Tibial nerve (tissue), 4 donors: ENCODE measurements around the gene ZBTB17. TPM values are rescaled to one million over a fixed set of nuclear protein-coding genes. Genes with fewer than 3 reads are reported as not detected.

ENCODE experiments used
- DNase-seq, 2 donors: peaks; one replicate each; pipeline ENCODE4 v3.0.0-alpha.2; 2019; ENCODE audit warnings: low spot score in 2 of 2
- H3K27ac ChIP-seq, 4 donors: fragments of 200-600 bp; sonication (generic) in 3 of 4; one replicate each; pipeline ENCODE4 v1.5.1; 2017 to 2019; ENCODE audit warnings: mild to moderate bottlenecking in 1 of 4
- H3K27me3 ChIP-seq, 2 donors: fragments of 200-600 bp; sonication (generic) in 1 of 2; one replicate each; pipeline versions ENCODE4 v1.5.1 to v1.6.0; 2017 to 2019
- H3K36me3 ChIP-seq, 3 donors: fragments of 200-600 bp; sonication (generic); one replicate each; pipeline ENCODE4 v1.5.1; 2018 to 2019
- H3K4me1 ChIP-seq, 4 donors: fragments of 200-600 bp; sonication (generic) in 3 of 4; one replicate each; pipeline ENCODE4 v1.5.1; 2017 to 2019
- H3K4me3 ChIP-seq, 4 donors: fragments of 200-600 bp; sonication (generic) in 3 of 4; one replicate each; pipeline ENCODE4 v1.5.1; 2017 to 2019; ENCODE audit warnings: mild to moderate bottlenecking in 1 of 4, moderate library complexity in 1 of 4
- H3K9me3 ChIP-seq, 4 donors: fragments of 200-600 bp; sonication (generic) in 3 of 4; one replicate each; pipeline ENCODE4 v1.5.1; 2017 to 2019
- EP300 ChIP-seq, 2 donors: sonication (generic); formaldehyde crosslinking; IDR thresholded peaks; one replicate each; pipeline ENCODE4 v1.6.1; 2017; ENCODE audit warnings: antibody characterized with exemption in 2 of 2, mild to moderate bottlenecking in 1 of 2
- POLR2A ChIP-seq, 2 donors: fragments of 450-650 bp; IDR thresholded peaks; one replicate each; pipeline ENCODE4 v1.6.1; 2017; ENCODE audit warnings: antibody characterized with exemption in 2 of 2, mild to moderate bottlenecking in 2 of 2, moderate library complexity in 2 of 2
- WGBS, 2 donors: methylation state at CpG; one replicate each; pipeline ENCODE4 v1.1.5; 2018; 5-methylcytosine and 5-hydroxymethylcytosine counted together
- total RNA-seq, 4 donors: library from RNA; depleted of rRNA; stranded (reverse); fragments of >200 nt; gene quantifications; one replicate each; pipeline ENCODE4 v1.1.0, GENCODE V29; 2016
- TF ChIP-seq, protein P1 (sequence below), 5 experiments: fragments of 200-600 bp in 3 of 5; fragments of 450-650 bp in 2 of 5; sonication (generic) in 3 of 5; IDR thresholded peaks; one replicate each; pipeline ENCODE4 v1.5.1; 2016 to 2019; ENCODE audit warnings: antibody characterized with exemption in 5 of 5, mild to moderate bottlenecking in 3 of 5, moderate library complexity in 2 of 5

The ZBTB17 gene
- total RNA-seq, 4 donors from 2014 or later = 34.5 to 85.2 (median 52.4) TPM

DNA sequence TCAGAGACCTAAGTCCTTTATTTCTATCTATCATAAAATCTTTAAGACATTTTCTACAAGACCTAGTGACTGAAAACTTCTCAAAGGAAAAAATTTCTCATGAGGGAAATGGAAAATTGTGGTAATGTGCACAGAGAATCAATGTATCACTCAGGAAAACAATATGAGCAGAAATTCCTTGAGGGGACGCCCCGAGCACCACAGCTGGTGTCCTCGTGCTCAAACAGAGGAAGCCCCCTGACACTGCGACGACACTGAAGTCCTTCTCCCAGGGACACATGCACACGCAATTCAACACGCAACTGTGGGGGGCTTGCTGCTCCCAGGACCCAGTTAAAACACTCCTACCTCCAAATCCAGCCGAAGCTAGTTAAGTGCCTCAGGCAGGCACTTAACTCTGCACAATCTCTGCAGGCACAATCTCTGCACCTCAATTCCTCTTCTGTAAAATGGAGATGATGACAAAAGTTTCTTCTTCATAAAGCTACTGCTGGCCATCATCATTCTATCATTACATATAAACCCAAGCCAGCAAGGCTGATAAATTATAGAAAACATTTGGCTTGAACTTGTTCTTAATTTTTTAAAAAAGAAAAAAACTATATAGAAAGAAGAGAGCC is 16.0 kb downstream of the ZBTB17 start:
- H3K27me3 ChIP-seq = no peaks in the 10 kb centered on the region
- TF ChIP-seq POLR2A (IDR thresholded peaks at IDR 0.05) (no peak), EP300 (IDR thresholded peaks at IDR 0.05) (no peak)
- H3K27ac ChIP-seq = peak overlapping the region in 1 of 4 donors; percentile 9
- 57 to 70% methylated on average over 6 to 8 of the region's 8 CpGs for WGBS, 2 donors
- DNase-seq = peak in 1 of 2 donors; percentile 8
- H3K4me1 ChIP-seq = peaks cover 0 to 64% (median 5%) of the 10 kb centered on the region in 4 donors
- no peak overlapping the region for H3K4me3 ChIP-seq
- no peaks in the 10 kb centered on the region for H3K9me3 ChIP-seq
- H3K36me3 ChIP-seq = peaks cover 0 to 5% (median 0%) of the 10 kb centered on the region in 3 donors

DNA sequence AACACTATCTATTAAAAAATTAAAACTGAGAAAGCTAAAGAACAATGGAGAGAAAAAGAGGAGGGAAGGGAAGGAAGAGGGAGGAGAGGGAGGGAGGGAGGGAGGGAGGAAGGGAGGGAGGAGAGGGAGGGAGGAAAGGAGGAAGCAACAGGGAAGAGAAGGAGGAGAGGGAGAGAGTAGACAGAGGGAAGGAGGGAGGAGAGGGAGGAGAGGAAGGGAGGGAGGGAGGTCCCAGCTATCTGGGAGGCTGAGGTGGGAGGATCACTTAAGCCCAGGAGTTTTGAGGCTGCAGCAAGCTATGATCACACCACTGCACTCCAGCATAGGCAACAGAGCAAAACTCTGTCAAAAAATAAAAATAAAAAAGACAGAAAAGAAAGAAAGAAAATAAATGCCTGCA is 16.5 kb downstream of the ZBTB17 start:
- peak overlapping the region in 1 of 4 donors; percentile 9 for H3K27ac ChIP-seq

DNA sequence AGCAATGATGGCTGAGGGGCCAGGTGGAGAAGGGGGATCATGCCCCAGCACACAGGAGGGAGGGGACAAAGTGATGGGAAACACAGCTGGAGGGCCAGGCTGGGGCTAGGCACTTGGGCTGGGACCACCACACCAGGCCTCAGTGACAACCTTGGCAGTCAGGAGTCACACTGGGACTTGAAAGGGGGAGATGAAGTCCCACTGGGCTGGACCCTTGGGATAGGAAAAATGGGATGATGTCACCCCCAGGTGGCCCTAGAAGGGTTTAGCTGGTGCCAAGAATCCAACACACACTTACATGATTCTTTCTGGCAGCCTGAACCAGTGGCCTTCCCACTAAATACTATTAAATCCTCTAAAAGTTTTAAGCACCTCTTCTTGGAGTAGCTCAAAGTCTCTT is 17.1 kb downstream of the ZBTB17 start:
- Histone ChIP-seq H3K27ac (peak overlapping the region in 1 of 4 donors; percentile 9), H3K36me3 (peaks cover 0 to 5% (median 0%) of the 10 kb centered on the region in 3 donors), H3K4me1 (peaks cover 0 to 58% (median 3%) of the 10 kb centered on the region in 4 donors), H3K27me3 (no peaks in the 10 kb centered on the region), H3K4me3 (no peak overlapping the region), H3K9me3 (no peaks in the 10 kb centered on the region)
- peak in 1 of 2 donors; percentile 9 for DNase-seq
- TF ChIP-seq EP300 (IDR thresholded peaks at IDR 0.05) = no peak
- no peak for TF ChIP-seq POLR2A (IDR thresholded peaks at IDR 0.05)
- TF ChIP-seq, protein P1, sequence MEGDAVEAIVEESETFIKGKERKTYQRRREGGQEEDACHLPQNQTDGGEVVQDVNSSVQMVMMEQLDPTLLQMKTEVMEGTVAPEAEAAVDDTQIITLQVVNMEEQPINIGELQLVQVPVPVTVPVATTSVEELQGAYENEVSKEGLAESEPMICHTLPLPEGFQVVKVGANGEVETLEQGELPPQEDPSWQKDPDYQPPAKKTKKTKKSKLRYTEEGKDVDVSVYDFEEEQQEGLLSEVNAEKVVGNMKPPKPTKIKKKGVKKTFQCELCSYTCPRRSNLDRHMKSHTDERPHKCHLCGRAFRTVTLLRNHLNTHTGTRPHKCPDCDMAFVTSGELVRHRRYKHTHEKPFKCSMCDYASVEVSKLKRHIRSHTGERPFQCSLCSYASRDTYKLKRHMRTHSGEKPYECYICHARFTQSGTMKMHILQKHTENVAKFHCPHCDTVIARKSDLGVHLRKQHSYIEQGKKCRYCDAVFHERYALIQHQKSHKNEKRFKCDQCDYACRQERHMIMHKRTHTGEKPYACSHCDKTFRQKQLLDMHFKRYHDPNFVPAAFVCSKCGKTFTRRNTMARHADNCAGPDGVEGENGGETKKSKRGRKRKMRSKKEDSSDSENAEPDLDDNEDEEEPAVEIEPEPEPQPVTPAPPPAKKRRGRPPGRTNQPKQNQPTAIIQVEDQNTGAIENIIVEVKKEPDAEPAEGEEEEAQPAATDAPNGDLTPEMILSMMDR (IDR thresholded peaks at IDR 0.05) = no peak

More for the DNA sequence above, 16.5 kb downstream of the ZBTB17 start:
- no peaks in the 10 kb centered on the region for H3K27me3 ChIP-seq
- peaks cover 0 to 5% (median 0%) of the 10 kb centered on the region in 3 donors for H3K36me3 ChIP-seq
- TF ChIP-seq EP300 (IDR thresholded peaks at IDR 0.05) (no peak), POLR2A (IDR thresholded peaks at IDR 0.05) (no peak)
- no peaks in the 10 kb centered on the region for H3K9me3 ChIP-seq
- H3K4me1 ChIP-seq = peaks cover 0 to 59% (median 3%) of the 10 kb centered on the region in 4 donors
- no peak overlapping the region for H3K4me3 ChIP-seq
- no peak for DNase-seq

DNA sequence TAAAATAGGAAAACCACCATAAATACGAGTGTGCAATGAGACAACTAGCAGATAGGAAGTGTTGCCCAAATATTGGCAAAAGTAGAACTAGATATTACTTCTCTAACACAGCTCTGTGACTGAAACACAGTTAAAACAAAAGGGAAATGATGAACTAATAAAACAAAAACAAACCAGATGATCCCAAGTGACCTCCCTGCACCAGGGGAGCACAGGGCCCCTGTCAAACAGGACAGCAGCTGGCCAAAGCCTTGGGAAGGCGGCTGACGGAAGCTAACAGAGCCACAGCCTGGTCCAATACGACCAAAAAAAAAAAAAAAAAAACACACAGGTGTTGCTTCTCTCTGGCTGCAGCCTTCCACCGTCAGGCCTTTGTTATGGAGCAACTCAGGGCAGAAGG is 17.8 kb downstream of the ZBTB17 start:
- peaks cover 0 to 58% (median 8%) of the 10 kb centered on the region in 4 donors for H3K4me1 ChIP-seq
- 68 to 75% methylated on average over 5 of the region's 5 CpGs for WGBS, 2 donors
- peak in 1 of 2 donors; percentile 8 for DNase-seq
- no peak overlapping the region for H3K27ac ChIP-seq
- no peak overlapping the region for H3K4me3 ChIP-seq
- no peaks in the 10 kb centered on the region for H3K9me3 ChIP-seq
- peaks cover 0 to 5% (median 0%) of the 10 kb centered on the region in 3 donors for H3K36me3 ChIP-seq
- H3K27me3 ChIP-seq = no peaks in the 10 kb centered on the region
- TF ChIP-seq POLR2A (IDR thresholded peaks at IDR 0.05) (no peak), EP300 (IDR thresholded peaks at IDR 0.05) (no peak)
- TF ChIP-seq, protein P1 (IDR thresholded peaks at IDR 0.05) = no peak

DNA sequence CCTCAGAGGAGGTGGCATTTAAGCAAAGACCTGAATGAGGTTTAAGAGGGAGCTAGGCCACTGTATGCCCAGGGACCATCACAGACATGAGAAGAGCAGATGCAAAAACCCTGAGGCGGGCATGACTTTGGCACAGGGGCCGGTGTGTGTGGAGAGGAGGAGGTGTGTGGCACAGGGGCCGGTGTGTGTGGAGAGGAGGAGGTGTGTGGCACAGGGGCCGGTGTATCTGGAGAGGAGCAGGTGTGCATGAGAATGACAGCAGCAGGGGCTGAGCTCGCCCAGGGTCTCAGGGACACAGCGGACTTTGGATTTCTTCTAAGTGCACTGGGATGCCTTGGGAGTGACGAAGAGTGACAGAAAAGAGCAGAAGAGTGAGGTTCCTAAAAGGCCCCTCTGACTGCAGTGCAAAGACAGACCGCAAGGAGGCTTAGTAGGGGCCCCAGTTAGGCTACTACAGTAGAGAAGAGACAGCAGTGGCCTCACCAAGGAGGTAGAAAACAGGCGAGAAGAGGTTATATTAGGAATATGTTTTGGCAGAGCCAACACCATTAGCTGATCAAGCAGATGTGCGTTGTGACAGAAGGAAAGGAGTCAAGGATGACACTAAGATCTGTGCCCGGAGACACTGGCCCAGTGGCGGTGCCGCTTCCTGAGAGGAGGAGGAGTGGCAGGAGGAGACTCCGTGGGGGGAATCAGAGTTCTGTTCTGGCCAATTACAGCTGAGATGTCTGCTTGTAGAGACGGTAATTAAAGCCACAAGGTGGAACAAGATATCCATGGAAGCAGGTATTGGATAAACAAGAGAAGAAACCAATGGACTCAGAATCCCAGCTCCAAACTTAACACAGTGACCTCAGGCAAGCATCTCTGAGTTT is 18.4 kb downstream of the ZBTB17 start:
- H3K27ac ChIP-seq = no peak overlapping the region
- 81% methylated on average over 15 of the region's 15 CpGs for WGBS, 2 donors
- H3K27me3 ChIP-seq = no peaks in the 10 kb centered on the region
- peak in 1 of 2 donors; percentile 5 for DNase-seq
- no peaks in the 10 kb centered on the region for H3K9me3 ChIP-seq
- TF ChIP-seq, protein P1 (IDR thresholded peaks at IDR 0.05) = peak in 2 of 5 experiments; percentile 6 to 8
- no peak for TF ChIP-seq EP300 (IDR thresholded peaks at IDR 0.05)
- peaks cover 0 to 5% (median 0%) of the 10 kb centered on the region in 3 donors for H3K36me3 ChIP-seq
- no peak overlapping the region for H3K4me3 ChIP-seq
- peaks cover 0 to 56% (median 9%) of the 10 kb centered on the region in 4 donors for H3K4me1 ChIP-seq

DNA sequence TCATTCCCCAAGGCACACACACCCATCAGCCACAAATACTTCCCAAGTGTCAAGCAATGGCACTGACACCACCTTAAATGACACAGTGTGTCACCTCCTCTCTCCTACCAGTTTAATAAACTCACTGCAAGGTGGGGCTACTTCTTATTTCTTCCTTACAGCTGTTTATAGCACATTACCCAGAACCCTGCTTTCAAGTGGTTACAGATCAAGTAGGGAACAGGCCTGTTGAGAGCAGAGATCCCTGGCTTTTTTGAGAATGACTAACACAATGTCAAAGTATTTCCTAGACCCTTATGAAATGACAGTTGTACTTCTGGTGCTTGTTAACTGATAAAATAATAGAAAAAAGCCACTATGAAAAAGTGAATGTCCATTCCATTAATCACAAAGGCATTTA is 19.8 kb downstream of the ZBTB17 start:
- peaks cover 0 to 5% (median 0%) of the 10 kb centered on the region in 3 donors for H3K36me3 ChIP-seq
- no peaks in the 10 kb centered on the region for H3K27me3 ChIP-seq
- H3K4me1 ChIP-seq = peaks cover 6 to 62% (median 19%) of the 10 kb centered on the region in 4 donors
- H3K9me3 ChIP-seq = no peaks in the 10 kb centered on the region
- TF ChIP-seq, protein P1 (IDR thresholded peaks at IDR 0.05) = no peak
- TF ChIP-seq EP300 (IDR thresholded peaks at IDR 0.05) = no peak
- TF ChIP-seq POLR2A (IDR thresholded peaks at IDR 0.05) = no peak
- no peak overlapping the region for H3K27ac ChIP-seq
- H3K4me3 ChIP-seq = no peak overlapping the region
- no peak for DNase-seq
